Hematopoietic multipotent progenitor cell treated with erythropoietin and hydrocortisone succinate and interleukin-3 and kit ligand, for 8 days (in vitro differentiated cells): ENCODE data around the gene NFIA.

Experiments used
- DNase-seq: peaks from one replicate; pipeline ENCODE4 v3.0.0-alpha.2; 2015

Gene NFIA

DNA sequence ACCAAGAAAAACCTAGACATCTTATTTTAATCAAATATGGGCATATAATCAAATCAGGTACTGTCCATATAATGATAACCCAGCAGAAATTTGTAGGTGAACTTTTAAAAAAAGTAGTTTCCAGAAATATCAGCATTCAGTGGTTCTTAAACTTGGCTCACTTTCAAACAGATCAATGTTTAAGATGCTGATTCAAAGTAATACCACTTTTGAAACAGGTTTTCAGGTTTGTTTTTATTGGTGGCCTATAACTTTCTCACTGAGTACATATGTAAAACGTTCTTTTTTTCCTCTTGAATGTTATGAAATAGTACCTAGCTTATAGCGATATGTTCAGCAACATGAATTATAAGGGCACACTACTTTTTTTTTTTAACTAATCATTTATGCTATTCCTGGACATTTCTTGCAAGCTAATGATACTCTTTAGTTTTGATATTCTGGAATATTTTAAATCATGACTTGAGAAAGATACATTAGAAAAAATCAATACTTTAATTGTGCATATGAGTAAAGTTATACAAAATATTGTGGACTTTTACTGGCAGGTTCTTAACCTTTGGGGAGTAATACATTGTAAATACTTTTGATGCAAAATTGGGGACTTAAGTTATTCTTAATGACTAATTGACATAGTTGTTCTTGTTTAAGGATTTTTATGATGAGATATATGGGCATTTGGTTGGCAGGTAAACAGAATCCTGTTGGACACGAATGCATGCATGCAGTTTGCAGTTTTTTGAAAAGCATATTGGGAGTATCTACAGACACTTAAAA is 3.0 kb downstream of the NFIA start:
- no peak for DNase-seq

DNA sequence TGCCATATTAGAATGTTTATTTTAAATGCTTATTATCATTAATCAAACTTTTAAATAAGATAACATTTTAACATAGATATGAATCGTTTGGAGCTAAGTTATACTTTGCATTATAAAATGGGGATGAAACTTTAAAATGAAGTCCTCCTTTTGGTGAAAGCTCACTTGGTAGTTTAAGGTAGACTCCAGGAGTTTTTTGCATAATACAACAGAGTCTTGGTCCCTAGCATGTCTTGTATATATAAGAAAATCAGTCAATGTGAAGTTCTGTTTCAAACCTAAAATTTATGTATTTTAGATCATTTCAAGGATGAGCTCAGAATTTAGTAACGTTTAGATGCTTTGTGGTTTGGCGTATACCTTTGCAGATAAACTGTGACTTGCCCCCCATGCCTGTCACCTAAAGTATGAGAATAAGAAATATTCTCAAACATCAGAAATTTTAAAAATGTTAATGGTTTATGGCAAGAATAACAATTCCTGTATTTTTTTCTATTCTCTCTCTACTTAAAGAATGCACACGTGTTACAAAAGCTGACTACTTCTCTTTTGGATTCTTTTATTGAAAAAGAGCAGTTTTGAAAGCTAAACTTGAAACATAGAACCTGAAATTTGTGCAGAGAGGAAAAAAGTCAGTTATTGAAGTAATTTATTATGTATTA is 3.8 kb downstream of the NFIA start:
- no peak for DNase-seq

DNA sequence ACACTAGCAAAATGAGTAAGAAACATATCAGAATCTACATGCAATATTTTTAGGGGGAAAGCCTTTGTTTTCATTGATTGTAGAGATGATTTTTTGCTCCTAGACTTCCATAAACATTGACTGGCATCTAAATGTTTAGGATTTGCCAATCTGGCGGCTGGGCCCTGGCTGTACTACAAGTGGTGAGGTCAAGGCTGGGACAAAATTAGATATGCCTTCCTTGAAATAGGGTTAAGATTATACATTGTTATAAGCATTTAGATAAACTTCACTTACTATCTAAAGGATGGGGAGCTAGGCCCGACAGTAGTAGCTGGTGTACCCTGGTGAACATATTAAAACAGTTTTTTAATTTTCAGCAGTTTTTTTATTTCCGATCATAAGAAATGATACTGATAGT is 5.2 kb downstream of the NFIA start:
- no peak for DNase-seq

DNA sequence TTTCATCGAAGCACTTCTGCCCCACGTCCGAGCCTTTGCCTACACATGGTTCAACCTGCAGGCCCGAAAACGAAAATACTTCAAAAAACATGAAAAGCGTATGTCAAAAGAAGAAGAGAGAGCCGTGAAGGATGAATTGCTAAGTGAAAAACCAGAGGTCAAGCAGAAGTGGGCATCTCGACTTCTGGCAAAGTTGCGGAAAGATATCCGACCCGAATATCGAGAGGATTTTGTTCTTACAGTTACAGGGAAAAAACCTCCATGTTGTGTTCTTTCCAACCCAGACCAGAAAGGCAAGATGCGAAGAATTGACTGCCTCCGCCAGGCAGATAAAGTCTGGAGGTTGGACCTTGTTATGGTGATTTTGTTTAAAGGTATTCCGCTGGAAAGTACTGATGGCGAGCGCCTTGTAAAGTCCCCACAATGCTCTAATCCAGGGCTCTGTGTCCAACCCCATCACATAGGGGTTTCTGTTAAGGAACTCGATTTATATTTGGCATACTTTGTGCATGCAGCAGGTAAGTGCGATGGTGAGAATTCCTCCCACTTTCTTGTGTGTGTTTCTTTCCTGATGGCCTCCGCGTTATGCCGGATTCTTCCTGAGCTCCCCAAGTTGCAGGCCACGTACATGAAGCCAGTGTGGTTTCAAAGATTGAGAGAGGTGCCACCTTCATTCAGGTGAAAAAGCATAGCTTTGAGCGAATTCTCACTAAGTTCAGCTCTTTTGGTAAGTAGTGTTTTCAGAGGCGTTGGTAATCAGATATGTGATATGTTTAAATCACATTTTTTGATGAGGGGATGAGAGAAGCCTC is 6.0 kb downstream of the NFIA start:
- no peak for DNase-seq

DNA sequence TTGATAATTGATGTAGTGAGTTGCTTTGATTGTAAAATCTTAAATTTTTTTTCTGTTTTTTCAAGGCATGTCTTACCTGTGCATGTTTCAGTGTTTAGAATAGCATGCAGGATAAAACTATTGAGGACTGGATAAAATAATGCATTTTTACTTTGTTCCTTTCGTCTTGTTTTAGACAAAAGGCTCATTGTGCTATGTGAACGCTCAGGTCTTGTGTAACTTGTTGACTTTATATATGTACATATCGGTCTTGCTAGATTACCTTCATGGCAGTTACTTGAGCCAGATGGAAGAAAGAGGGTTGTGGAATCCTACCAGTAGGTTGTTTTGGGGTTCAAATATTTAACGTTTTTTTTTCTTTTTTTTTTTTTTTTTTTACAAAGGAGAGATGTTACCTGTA is 7.0 kb downstream of the NFIA start:
- no peak for DNase-seq

DNA sequence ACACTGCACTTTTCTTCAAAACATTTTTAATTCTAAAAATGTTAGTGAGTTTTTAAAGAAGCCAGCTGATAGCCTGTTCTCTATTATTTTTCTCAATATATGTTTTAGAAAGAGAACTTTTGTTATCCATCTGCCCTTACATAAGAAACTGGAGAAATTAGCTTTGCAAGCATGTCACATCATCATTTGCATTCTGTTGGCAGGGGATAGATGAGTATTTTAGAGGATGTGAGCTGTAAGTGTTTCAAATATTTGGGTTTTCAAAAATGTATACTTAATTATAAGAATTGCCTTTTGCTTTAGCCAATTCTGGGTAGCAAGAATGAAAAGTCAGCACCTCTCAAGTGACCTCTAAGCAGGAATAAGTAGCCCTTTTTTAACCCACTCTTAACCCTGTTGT is 7.4 kb downstream of the NFIA start:
- DNase-seq = no peak

DNA sequence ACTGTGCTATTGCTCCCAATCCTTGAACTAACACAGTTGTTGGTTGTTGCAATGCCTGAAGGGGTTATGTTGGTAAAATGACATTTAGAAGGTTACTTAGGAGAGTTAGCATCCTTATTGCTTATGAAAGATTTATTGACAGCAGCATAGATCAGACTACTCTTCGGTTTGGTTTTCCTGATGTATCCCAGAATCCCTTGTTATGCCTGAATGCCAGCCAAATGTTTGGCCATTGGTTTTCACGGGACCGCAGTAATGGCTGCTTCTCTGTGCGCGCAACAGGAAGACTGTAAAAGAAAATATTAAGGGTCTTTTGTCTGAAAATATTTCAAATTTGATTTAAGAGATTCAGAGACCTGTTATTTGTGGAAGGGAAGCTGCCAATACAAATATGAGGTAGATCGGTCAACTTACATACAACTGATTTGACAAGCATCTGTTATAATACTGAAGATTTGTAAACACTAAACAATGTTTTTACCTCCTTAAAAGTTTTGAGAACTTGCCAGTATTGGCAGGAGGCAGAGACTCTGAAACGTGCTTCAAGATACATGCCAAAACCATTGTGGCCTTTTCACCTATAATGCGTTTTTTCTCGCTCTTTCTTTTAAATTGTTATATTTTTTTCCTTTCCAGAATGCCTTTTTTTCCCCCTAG is 8.3 kb downstream of the NFIA start:
- DNase-seq = no peak

DNA sequence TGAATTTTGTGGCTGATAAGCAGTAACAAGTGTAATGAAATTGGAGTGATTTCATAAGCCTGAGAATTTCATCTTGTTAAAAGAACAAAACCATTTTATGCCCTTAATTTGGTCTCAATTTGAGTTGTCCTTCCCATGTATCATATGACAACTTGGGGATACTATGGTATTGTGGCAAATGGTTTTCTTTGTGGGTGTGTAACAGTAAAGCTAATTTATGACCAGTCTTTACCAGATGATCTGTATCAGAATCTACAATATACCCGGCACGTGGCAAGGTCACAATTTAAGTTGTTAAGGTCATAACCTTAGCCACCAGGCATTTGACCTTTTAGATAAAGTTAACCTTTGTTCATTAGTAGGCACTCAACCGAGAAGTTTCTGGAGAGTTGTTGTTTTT is 9.1 kb downstream of the NFIA start:
- DNase-seq = peak; percentile 11

DNA sequence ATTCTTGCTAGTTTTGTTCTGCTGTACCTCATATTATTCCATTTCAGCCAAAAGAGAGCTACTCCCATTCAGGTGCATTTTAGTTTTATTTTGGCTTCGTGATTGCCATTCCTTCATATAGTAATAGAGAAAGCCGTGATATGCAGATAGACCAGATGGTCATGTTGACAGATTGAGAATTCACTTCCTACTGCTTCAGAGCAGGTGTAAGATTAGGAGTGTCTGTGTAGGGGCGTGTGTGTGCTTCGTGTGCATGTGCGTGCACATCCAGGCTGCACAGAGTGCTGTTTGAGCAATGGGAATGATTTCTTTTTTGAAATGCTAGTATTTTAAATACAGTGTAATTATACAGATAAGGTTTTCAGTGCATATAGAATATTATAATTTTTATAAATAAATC is 10.3 kb downstream of the NFIA start:
- peak; percentile 17 for DNase-seq

DNA sequence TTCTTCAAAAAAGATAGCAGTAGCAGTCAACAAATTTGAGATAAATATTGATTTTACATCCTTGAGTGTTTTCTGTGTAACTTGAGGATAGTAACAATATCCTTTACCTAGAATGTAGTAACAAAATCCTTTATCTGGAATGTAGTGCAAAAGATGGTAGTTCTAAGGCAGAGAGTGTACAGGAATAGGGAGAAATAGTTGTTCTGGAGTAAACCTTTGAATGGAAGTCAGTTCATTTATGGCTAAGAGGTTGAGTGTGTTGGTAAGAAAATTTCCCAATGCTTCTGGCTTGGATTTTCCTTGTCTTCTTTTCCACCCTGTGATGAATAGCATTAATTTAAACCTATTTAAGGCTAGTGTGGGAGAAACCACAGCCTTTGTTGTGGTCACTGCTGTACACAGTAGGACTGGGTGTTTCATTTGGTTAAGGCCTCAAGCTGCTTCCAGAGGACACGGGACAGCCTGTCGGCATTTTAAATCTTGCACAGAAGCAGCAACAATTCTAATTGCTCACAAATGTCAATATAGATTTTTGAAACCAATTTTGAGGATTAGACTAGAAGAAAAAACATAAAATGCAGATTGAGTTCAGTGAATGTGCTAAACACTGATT is 11.3 kb downstream of the NFIA start:
- no peak for DNase-seq

DNA sequence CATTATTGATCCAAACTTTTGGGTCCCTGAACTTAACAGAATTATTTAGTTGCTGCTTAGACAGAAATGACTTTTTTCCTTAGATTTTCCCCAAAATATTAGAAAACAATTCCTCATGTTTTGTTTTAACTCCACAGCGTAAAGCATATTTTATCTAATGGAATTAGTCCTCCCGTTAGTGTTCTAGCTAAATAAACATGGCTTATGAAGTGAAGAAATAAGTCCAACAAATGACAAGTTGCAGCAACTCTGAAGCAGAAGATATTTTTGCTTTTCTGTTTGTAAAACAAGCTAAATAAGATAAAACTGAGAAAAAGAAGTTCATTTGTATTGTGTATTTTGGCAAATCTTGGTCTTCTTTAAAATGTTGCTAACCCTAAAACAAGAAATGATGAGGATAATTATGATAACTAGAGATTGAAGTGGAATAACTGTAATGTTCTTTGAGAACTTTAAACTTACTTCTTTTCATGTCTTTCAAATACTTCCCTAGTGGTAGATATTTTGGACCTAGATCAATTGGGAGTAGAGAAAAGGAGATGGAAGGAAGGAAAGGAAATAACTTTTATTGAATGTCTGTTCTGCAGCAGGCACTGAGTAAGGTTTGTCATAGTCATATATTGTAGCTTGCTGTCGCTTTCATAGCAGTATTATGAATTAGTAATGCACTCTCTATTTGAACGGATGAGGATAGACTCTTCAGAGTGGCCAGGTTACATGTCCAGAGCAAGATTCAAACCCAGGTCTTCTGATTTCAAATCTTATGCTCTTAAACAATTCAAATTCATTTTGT is 12.5 kb downstream of the NFIA start:
- no peak for DNase-seq

DNA sequence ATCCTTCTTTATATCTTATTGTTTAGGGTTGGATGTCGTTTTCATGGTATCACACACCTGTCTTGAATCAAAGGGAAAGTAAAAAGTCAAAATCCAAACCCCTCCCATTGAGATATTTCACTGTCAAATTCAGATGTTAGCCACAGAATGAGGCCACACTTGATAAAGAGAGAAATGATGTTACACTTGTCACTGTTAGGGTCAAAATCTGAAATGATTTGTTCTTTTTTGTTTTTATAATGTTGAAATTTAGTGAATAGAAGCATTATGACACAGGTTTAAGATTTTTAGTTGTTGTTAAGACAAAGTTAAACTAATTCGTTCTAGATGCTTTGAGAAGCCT is 13.1 kb downstream of the NFIA start:
- no peak for DNase-seq

DNA sequence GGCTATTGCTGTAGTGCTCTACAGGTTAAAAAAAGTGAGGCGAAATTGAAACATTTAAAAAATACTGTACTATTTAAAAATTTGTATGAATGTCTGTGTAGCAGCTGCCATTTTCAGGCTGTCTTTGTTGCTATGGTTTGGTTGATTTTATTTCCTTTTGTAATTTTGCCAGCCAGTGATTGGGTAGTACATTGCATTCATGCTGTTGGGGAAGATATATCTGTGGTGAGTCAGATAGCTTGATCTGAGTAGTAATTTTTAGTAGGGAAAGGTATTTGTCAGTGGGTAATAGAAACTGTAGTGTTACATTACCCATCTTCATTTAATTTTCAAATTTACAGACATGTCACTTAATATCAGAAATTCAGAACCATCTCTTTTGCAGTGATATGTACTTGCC is 15.0 kb downstream of the NFIA start:
- DNase-seq = peak; percentile 60

DNA sequence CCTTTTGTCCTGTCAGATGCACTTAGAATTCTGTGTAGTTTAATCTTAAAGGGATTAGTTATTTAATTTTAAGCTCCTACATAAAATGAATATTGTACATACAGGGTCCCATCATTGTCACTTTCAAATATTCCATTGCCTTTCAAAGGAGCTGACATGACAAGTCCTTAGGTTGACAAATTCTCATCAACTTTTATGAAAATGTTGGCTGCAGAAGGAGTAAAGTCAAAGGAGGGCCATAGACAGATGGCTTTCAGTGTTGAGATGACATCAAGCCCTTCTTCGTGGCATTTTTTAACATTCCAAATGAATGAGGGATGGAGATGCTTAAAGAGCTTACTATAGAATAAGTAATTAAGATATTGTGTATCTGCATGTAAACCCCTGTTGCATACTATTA is 15.4 kb downstream of the NFIA start:
- no peak for DNase-seq

DNA sequence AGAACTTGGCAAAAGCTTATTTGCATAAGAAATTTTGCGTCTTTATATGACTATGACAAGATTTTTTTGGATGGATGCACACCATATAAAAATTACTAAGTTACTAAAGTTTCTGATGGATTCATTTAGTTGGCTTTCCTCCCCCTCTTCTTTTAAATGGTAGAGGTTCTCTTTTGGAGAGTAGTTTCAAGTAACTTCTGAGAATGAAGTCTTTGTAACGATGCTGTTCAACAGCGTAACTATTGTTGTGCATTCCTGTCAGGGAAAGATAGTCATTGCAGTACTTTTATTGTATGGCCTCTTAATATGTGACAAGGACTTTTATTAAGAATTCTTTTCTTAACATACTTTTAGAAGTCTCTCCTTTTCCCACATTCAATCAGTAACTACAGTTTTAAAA is 16.0 kb downstream of the NFIA start:
- no peak for DNase-seq

DNA sequence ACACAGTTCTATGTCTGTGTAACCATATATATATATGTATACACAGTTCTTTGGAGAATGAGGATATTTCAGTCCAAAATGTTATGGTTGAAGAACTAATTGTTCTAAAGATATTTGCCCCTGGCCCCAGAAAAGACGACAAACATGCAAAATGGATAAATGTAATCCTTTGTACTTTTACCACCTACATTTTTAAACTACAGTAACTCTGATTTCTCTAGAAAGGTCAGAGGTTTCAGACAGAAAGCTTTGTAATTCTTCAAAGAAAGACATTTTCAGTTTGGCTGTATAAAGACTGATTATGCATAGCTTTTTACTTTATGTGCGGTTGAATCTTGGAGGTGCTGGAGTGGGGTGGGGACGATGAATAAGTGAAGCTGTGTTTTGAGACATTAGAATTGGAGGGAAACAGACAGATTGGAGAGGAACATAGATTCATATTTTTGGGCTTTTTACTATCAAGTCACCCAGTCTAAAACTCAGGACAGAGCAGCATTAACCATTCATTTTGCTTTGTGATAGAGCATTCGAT is 16.6 kb downstream of the NFIA start:
- no peak for DNase-seq

DNA sequence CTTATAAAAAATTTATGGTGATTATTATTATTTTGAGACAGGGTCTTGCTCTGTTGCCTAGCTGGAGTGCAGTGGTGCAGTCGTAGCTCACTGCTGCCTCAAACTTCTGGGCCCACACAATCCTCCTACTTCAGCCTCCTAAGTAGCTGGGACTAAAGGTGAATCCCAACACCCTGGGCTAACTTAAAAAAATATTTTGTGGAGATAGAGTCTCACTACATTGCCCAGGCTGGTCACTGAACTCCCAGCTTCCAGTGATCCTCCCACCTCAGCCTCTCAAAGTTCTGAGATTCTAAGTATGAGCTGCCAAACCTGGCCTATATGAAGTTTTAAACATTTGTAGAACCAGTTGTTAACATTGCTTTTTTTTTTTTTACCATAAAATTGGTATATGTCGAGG is 18.2 kb downstream of the NFIA start:
- no peak for DNase-seq

DNA sequence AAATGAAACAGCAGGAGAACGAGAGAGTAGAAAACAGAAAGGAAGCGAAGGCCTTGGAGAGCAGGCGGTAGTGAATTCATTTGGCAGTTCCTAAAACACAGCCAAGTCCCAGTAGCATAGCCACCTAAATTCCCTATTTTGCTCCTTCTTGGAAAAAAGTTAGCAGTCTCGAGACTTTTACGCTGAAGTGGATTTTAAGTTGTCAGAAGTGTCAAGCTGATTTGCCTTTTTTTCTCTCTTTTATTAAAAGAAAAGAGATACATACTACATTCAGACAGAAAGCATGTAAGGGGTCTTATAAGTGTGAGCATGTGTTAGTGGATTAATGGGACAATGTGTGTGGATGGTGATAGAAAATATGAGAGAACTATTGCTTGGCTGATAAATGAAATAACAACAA is 19.2 kb downstream of the NFIA start:
- DNase-seq = no peak

DNA sequence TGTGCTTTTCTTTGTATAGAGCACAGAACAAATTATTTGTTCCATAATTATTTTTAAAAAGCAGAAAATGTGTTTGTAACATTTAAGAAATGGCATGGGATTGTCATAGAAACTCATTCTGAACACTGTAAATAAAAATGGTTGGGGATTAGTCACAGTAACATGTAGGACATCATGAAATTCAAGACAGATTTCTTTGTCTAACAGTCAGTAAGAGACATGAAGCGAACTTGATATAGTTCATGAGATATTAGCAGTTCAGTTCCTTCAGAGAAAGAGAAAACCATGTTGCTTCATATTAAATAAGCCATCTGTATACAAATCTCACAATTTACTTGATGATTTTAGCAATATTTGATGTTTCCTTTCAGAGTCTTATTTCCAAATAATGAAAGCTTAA is 19.7 kb downstream of the NFIA start:
- no peak for DNase-seq

DNA sequence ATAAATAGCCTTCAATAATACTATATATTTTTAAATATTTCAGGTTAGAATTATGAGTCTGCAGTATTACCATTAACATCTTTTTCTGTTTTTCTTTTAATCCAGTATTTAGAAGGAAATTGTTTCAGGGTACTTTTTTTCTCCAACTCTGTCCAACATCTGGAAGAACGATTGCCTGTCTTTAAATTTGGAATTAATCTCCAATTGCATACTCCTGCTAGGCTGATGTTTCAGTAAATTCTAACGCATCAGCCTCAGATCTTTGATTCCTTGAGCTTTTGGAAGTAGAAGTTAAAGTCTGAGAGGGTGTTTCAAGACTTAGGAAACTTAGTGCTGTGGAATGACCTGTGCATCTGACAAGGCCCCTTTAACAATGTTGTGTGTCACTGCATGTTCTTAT is 20.3 kb downstream of the NFIA start:
- DNase-seq = no peak

DNA sequence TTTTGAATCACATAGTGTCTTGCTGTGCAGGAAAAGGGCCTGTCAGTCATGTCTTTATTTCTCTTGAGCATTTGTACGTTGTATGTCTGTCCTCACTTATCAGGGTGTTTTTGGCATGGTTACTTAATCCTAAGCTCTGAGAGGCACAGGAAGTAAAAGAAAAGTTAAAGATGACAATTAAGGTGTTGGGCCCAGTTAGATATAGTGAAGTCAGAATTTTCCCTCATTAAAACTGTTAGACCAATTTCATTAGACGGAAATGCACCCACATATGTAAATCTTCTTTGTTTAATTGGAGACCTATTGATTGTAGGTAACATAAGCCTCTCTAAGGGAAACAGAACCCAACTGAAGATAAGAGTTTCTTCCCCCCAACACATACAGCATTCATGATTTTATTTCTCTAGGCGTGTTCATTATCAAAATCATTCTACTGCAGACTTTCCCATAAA is 21.9 kb downstream of the NFIA start:
- peak; percentile 78 for DNase-seq

DNA sequence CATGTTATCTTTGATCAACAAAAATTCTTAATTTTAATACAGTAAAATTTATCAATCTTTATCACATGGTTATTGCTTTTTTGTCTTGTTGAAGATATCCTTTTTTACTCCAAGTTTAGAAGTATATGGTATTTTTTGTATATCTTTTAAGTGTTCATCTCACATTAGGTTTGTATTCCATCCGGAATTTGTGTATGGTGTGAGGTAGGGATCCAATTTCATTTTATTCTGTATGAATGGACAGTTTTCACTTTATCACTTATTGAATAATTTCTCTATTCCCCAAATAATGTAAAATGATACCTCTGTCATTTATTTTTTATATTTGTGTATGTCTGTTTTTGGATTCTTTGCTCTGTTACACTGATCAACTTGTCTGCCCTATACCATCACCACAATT is 25.3 kb downstream of the NFIA start:
- DNase-seq = no peak
